Stimulated activated CD8-positive, alpha-beta memory T cell treated with anti-CD3 and anti-CD28 coated beads, Interleukin-7, amount 100 ng/mL, for 1 hour (primary cell): ENCODE data around the gene ESRP2.
A peak's percentile ranks its signal among the peaks of the same experiment; 100 is the strongest.

Source experiments
- DNase-seq, 2 donors: peaks; one replicate each; pipeline ENCODE4 v3.0.0-alpha.2; 2020; ENCODE audit warnings: low read depth in 2 of 2

ESRP2 gene

DNA sequence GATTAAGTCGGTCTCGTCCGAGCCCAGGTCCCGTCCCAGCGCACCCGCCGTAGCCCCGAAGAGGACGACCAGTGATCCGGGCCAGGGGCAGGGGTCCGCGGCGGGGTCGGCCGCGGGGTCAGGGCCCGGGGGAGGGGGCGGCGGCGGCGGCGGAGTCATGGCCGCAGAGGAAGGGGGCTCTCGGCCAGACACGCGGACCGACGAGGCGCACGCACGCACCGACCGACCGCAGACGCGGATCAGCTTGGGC lies at the start of gene ESRP2:
ESRP2 (minus strand) TSS at position 241 of the 250 bp plus-strand sequence; CDS start at position 159, 82 bp downstream.
- DNase-seq = no peak

DNA sequence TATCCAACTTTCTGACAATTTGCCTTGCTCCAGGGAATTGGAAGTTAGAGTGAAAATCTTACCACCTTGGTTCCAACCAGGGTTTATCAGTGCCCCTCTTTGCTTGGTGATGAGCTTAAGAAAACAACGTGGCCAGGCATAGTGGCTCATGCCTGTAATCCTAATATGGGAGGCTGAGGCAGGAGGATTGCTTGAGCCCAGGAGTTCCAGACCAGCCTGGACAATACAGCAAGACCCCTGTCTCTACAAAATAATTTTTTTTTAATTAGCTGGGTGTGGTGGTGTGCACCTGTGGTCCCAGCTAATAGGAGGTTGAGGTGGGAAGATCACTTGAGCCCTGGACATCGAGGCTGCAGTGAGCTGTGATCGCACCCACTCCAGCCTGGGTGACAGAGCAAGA lies 49.8 kb upstream of the ESRP2 start:
- DNase-seq = no peak

DNA sequence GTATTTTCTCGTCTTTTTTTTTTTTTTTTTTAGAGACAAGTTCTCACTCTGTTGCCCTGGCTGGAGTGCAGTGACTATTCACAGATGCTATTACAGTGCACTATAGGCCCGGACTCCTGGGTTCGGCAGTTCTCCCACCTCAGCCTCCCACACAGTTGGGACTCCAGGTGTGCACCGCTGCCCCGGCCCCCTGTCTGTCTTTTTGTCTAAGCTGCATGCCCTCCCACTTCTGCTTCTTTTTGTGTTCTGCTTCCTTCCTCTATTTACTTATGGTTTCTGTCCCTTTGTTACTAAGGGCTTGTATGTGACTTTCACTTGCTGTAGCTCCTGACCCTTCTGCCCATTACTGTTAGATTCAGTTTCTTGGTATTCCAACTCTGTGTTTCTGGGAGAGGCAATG lies 48.9 kb upstream of the ESRP2 start:
- DNase-seq = no peak

- no peak for DNase-seq
These were observed 48.1 kb upstream of the ESRP2 start for GRCh38 chr16:68283801-68284598.

DNA sequence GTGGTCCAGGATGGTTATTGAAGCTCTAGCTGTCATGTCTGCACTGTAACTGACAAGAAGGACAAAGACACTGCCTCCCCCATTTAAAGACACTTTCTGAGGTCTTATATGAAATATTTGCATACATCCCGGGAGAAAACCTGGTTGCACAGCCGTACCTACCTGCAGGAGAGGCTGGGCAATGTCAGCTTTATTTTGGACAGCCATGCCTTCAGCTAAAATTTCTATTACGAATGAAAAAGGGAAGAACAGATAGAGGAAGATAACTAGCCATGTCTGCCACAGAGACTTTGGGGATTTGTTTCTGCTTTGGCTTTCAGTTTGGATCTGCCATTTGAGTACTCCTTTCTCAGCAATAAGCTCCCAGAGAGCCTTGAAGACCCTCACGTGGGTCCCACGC lies 47.4 kb upstream of the ESRP2 start:
- no peak for DNase-seq

- DNase-seq = no peak
These were observed 46.1 kb upstream of the ESRP2 start for GRCh38 chr16:68282064-68282452.

GRCh38 chr16:68281368-68282063 lies 45.6 kb upstream of the ESRP2 start:
- DNase-seq = no peak

GRCh38 chr16:68279726-68280558 lies 44.0 kb upstream of the ESRP2 start:
- no peak for DNase-seq

- no peak for DNase-seq
These were observed 40.3 kb upstream of the ESRP2 start for GRCh38 chr16:68276223-68276622.

- DNase-seq = no peak
These were observed 39.8 kb upstream of the ESRP2 start for GRCh38 chr16:68275611-68276191.

- DNase-seq = no peak
These were observed 38.5 kb upstream of the ESRP2 start for GRCh38 chr16:68274441-68274840.

DNA sequence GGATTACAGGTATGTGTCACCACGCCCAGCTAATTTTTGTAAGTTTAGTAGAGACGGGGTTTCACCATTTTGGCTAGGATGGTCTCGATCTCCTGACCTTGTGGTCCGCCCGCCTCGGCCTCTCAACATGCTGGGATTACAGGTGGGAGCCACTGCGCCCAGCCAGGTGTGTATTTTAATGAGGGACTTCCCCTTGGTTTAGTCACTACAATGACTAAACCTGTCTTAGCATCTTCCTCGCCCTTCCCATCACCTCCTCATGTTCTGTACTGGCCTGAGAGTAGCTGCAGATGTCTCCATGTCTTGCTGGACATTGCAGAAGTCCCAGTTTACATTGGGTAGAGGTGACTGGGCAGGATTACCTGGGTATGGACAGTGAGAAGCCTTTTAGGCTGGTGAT lies 38.0 kb upstream of the ESRP2 start:
- DNase-seq = no peak

DNA sequence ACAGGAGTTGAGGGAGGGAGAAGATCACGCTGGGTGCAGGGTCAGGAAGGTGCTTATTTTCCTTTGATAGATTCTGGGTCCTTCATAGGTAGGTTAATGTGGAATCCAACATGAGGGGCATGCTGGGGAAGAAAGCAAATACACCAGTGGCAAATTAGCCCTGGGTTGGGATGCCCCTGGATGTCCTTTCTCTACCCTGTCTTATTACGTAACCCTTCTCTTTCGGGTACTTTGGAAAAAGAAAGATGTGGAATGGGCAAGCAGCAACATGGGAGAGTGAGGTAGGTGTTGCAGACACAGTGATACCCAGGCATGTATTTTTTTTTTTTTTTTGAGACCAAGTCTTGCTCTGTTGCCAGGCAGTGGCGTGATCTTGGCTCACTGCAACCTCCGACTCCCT lies 37.5 kb upstream of the ESRP2 start:
- DNase-seq = no peak

DNA sequence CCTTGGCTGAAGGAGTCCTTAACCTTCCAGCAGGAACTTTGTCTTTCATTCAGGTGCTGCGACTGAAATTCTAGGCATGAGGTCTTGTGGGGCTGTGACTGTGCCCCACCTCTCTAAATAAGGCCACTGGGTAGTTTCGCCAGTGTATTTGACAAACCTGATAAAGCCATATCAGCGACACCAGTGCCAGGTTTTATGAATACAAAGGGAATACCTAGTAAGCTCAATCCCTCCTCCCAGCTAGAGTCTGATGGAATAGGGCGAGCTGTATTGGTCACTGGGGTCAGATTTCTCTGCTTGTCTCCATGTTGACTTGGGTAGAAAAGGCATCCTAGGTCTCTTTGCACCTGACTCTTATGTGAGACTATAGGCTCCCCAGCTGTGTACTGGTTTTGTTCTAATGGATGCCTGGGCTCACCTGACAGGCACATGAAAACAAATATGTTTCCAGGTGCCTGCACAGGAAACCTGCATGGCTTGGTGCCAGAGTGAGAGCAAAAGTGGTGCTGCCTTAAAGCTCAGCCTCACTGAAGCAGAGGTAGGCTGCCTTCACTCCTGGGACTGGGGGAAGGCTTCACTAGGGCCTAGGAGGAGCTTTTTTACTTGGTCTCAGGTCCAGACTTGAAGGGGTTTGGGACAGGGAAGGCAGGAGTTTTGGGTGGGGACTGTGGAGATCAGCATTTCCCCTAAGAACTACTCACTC lies 36.7 kb upstream of the ESRP2 start:
- DNase-seq = no peak

GRCh38 chr16:68270353-68270752 lies 34.4 kb upstream of the ESRP2 start:
- DNase-seq = no peak

- DNase-seq = no peak
These were observed 33.9 kb upstream of the ESRP2 start for GRCh38 chr16:68269793-68270192.

- no peak for DNase-seq
These were observed 31.9 kb upstream of the ESRP2 start for GRCh38 chr16:68267612-68268405.

DNA sequence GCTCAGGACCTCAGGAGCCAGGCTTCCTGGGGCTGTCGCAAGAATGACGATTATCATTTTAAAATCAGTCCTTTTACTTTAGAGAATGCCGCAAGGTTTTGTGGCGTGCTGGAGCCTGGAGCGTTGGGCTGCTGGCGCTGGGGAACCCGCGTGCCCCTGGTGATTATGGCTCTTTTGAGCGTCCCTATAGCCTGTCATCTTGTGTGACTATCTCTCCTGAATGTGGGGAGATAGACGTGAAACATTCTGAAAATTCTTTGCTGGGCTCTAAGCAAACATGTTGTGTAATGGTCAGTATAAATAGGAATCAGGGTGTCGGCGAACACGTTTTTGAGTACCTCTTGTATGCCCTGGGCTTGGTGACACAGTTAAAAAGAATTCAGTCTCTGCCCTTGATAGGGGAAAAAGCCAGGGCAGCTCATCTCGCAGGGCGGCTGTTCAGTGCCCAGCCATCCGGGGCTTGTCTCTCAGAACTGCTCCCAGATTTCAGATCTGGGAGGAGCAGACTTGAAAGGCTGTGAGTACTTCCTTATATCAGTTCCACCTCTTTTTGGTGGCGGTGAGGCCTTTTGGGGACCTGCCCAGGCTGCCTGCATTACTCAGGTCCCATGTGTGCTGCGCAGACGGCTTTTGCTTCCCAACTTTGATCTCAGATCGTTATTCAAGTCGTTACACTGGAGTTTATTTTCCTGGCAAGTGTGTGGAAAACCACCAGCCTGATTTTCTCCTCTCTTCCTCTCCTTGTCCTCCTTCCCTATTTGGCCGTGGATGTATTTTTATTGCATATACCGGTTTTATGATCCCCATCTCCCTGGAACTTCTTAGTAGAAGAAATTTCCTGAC lies 29.4 kb upstream of the ESRP2 start:
- DNase-seq = no peak

DNA sequence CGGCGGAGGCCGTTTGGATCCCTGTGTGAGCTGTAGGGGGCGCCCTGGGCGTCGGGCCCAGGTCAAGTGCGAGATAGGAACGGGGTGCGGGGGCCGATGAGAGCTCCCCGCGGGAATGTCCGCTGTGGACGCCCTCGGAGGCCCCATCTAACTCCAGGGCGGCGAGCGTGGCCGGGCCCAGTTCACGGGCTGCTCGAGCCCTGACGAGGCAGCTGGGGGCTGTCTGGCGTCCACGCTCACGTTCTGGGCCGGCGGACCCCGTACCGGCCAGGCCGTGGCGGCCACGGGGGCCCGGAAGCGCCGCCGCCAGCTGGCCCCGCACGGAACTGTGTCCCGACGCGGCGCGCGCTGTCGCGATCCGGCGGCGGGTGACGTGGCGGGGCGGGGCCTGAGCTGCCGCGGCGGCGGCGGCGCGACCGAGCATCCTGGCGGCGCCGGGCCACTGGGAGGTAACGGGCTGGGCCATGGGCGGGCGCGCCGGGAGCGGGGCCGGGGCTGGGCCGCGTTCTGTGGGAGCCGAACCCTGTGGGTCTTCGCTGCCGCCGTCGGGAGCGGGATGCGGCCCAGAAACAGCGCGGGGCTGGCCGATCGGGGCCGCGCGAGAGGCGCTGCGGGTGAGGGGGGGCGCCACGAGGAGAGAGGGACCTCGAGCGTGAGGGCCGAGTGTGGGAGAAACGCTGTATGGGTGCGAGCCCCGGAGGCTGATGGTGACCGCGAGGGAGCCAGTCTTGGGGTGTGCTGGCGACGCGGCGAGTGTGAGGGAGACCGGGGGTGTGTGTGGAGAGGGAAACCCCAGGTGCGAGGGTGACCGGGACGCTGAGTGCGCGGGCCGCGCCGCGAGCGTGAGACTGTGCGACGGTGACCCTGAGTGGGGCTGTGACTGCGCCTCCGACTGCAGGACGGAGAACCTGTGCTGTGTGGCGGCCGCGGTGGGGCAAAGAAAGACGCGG lies 28.5 kb upstream of the ESRP2 start, which contains the start of gene SLC7A6:
SLC7A6 (plus strand) TSS at position 399 of the 950 bp plus-strand sequence. CDS start 10,201 bp downstream, outside the sequence.
- peak; percentile 61 for DNase-seq
